NCI-H2029 (cell line): ENCODE results near the gene ANKAR.

ENCODE experiments used
- DNase-seq: peaks from one replicate; lab custom pipeline; 2025; lab: John Stamatoyannopoulos, UW

The ANKAR gene

DNA sequence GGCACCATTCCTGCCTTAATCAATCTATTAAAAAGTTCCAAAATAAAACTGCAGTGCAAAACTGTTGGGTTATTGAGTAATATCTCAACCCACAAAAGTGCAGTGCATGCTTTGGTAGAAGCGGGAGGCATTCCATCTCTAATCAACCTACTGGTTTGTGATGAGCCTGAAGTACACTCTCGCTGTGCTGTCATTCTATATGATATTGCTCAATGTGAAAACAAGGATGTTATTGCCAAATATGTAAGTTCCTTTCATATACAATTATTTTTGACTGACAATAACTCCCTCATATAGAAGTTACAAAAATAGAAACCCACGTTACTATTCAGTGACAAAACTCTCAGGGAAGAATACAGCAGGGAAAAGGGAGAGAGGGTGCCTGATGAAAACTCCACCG is 45.1 kb downstream of the ANKAR start:
- no peak for DNase-seq

DNA sequence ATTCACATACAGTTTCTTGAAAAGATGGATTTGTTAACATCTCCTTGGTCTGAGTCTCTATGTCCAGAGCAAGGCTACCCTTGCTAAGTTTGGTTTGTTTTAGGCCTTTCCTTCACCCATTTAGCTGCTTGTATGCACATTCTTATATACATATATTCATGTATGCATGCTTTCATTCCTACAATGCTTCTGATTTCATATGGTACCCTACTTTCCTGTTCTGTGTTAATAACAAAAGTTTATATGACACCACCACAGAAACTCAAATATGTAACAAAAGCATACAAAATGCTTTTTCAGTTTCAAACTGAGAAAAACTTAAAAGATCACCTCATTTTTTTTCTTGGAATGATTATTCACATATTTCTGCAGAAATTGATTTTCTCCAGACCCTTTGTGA is 48.7 kb downstream of the ANKAR start:
- DNase-seq: no peak
